ENCODE measurements around the gene OR52B2. TPM values are rescaled to one million over a fixed set of nuclear protein-coding genes. Genes with fewer than 3 reads are reported as not detected.

Gene OR52B2
- polyA plus RNA-seq, 1 donor from 2014 or later: not detected

- no peak overlapping the region for H3K4me2 ChIP-seq (ENCODE audit: low read length)
- H3K27ac ChIP-seq (ENCODE audit: low read length): no peak overlapping the region
- H3K36me3 ChIP-seq (ENCODE audit: insufficient read depth, low read length): no peaks in the 10 kb centered on the region
- no peaks in the 10 kb centered on the region for H3K9me2 ChIP-seq (ENCODE audit: insufficient read depth, low read length)
- H3K79me2 ChIP-seq (replicated peaks; ENCODE audit: insufficient read depth, low read length): no peaks in the 10 kb centered on the region
- H3K4me3 ChIP-seq (ENCODE audit: low read length): no peak overlapping the region
- no peaks in the 10 kb centered on the region for H3K9me3 ChIP-seq (ENCODE audit: low read length)
- no peaks in the 10 kb centered on the region for H3F3A ChIP-seq (ENCODE audit: insufficient read depth, low read length, poor library complexity, severe bottlenecking)
- H2AFZ ChIP-seq (ENCODE audit: low read depth, low read length): no peak overlapping the region
- H3K27me3 ChIP-seq (ENCODE audit: insufficient read depth, low read depth, low read length): no peaks in the 10 kb centered on the region
- no peak overlapping the region for H3K9ac ChIP-seq (ENCODE audit: low read length)
- no peak for TF ChIP-seq TAF1 (IDR thresholded peaks at IDR 0.05; ENCODE audit: low read depth)
- TF ChIP-seq CTCF (IDR thresholded peaks at IDR 0.05; ENCODE audit: poor library complexity, severe bottlenecking): no peak
- no peak for TF ChIP-seq REST (IDR thresholded peaks at IDR 0.05; ENCODE audit: borderline replicate concordance)
- H4K20me1 ChIP-seq (ENCODE audit: insufficient read depth): no peaks in the 10 kb centered on the region
Observed at GRCh38 chr11:6124245-6124644, 45.9 kb downstream of the OR52B2 start.

Other genes with a start within 250 kb of the OR52B2 start
- gene OR56A3, start 228.1 kb downstream of the OR52B2 start, polyA plus RNA-seq: not detected in 2 replicates
- not detected in 2 replicates for gene OR56A5, start 201.8 kb downstream of the OR52B2 start, polyA plus RNA-seq
- gene OR52L1, start 183.3 kb downstream of the OR52B2 start, polyA plus RNA-seq: not detected in 2 replicates
- not detected in 2 replicates for gene OR56A4, start 163.4 kb downstream of the OR52B2 start, polyA plus RNA-seq
- not detected in 2 replicates for gene OR56A1, start 139.6 kb downstream of the OR52B2 start, polyA plus RNA-seq
- gene OR56B4, start 62.6 kb downstream of the OR52B2 start, polyA plus RNA-seq: not detected in 2 replicates
- not detected in 2 replicates for gene OR52W1, start 28.9 kb upstream of the OR52B2 start, polyA plus RNA-seq
- not detected in 2 replicates for gene C11orf42, start 35.2 kb upstream of the OR52B2 start, polyA plus RNA-seq
- 36.0 and 72.3 TPM in 2 replicates for gene FHIP1B, start 64.3 kb upstream of the OR52B2 start, polyA plus RNA-seq
- not detected in 2 replicates for gene CNGA4, start 68.8 kb upstream of the OR52B2 start, polyA plus RNA-seq
- 3.9 and 8.6 TPM in 2 replicates for gene CCKBR, start 89.5 kb upstream of the OR52B2 start, polyA plus RNA-seq
- gene CAVIN3, start 150.2 kb upstream of the OR52B2 start, polyA plus RNA-seq: not detected in 2 replicates
- gene SMPD1, start 220.1 kb upstream of the OR52B2 start, polyA plus RNA-seq: 30.0 and 37.4 TPM in 2 replicates
- 283 and 323 TPM in 2 replicates for gene APBB1, start 248.8 kb upstream of the OR52B2 start, polyA plus RNA-seq

Measured in neural cell (in vitro differentiated cells).